Measurements from ENCODE around the gene CBARP. TPM values are rescaled to one million over a fixed set of nuclear protein-coding genes. Genes with fewer than 3 reads are reported as not detected.
A peak's percentile ranks its signal among the peaks of the same experiment; 100 is the strongest.
"Not testable (repeated sequence)": the region's sequence is repeated elsewhere in the genome, so short reads cannot be mapped to it uniquely, and the experiment has no call there.

CBARP gene
- total RNA-seq, 1 donor from 2014 or later = 1.2 TPM

DNA sequence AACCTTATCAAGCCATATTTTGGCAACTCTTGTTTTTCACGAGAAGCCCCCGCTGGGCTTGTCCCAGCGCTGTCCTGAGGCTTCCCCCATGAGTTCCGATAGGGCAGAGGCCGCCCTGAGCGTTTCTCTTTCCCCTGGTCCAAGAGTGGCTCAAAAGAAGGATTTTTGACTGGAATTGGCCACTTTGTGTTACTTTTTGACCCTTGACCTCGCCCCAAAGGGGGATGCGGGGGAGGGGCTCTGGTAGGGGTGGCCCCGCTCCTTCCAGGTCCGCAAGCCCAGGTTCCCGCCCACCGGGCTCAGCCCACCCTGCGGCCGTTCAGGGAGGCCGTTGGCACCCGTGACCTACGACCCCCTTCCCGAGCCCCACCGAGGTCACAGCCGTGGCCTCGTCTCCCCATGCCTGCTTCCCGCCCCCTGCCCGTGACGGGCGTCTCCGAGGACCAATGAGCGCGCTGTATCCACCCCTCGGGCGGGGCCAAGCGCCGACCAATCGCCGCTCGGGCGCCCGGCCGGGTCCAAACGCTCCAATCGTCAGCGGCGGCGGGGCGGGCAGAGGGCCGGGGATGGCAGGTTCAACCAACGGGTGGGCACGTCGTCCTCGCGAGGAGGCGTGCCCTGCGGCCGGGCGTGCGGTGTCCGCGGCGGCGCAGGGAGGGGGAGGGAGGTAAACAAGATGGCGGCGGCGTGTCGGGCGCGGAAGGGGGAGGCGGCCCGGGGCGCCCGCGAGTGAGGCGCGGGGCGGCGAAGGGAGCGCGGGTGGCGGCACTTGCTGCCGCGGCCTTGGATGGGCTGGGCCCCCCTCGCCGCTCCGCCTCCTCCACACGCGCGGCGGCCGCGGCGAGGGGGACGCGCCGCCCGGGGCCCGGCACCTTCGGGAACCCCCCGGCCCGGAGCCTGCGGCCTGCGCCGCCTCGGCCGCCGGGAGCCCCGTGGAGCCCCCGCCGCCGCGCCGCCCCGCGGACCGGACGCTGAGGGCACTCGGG, 32.4 kb downstream of the CBARP start, which contains the start of gene STK11:
STK11 (plus strand) TSS at position 665 of the 986 bp plus-strand sequence. CDS start 1,136 bp downstream, outside the sequence.
- DNase-seq = peak; percentile 100
- intact Hi-C loops (cut with micrococcal nuclease) = no loop called here
- ATAC-seq = peak; percentile 91

DNA sequence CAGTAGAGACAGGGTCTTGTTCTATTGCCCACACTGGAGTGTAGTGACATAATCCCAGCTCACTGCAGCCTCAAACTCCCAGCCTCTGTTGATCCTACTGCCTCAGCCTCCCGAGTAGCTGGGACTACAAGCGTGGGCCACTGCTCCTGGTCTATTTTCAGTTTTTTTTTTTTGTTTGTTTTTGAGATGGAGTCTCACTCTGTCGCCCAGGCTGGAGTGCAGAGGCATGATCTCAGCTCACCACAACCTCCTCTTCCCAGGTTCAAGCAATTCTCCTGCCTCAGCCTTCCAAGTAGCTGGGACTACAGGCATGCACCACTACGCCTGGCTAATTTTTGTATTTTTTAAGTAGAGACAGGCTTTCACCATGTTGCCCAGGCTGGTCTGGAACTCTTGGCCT, 37.2 kb downstream of the CBARP start:
- DNase-seq; intact Hi-C loops (cut with micrococcal nuclease): not testable (repeated sequence)

DNA sequence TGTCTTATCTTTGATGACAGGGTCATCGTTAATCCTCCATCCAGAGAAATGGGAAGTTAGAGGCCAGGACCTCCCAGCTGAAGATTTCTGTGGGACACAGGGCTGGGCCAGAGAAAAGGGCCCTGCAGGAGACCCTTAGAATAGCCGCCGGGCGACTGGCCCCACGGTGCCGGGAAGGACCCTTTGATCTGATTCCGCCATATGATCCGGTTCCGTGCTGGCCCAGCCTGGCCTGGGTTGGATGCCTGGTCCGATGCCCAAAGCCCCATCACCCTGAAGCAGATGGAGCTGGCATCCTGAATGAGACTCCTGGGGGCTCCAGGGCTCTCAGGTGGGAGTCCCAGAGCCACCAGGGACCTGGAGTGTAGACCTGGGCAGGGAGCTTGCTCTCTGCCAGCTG, 38.3 kb downstream of the CBARP start:
- intact Hi-C loops (cut with micrococcal nuclease) = loop anchor here (10.0 kb wide), 1 partner anchor 85 kb away; no protein-coding TSS in a partner anchor
- DNase-seq (no peak), ATAC-seq (no peak)

More for the DNA sequence above, 37.2 kb downstream of the CBARP start:
- not testable (repeated sequence) for ATAC-seq

DNA sequence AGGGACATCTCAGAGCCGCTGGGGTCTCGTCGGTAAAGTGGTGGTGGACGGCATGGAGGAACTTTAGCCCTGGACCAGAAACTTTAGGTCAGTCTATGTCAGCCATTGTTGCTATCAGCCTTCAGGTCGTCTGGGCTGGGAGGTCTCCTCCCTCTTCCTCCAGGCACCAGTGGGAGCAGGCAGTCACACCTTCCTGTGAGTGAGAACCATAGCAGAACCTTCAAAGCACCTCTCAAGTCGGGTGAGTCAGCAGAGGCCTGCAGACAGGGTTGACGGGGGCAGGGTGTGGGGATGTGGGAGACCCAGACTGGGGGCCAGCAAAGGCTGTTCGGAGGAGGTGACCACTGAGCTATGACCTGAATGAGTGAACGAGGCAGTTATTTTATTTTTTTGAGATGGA, 48.4 kb downstream of the CBARP start:
- no peak for DNase-seq
- no peak for ATAC-seq
- intact Hi-C loops (cut with micrococcal nuclease) = no loop called here

DNA sequence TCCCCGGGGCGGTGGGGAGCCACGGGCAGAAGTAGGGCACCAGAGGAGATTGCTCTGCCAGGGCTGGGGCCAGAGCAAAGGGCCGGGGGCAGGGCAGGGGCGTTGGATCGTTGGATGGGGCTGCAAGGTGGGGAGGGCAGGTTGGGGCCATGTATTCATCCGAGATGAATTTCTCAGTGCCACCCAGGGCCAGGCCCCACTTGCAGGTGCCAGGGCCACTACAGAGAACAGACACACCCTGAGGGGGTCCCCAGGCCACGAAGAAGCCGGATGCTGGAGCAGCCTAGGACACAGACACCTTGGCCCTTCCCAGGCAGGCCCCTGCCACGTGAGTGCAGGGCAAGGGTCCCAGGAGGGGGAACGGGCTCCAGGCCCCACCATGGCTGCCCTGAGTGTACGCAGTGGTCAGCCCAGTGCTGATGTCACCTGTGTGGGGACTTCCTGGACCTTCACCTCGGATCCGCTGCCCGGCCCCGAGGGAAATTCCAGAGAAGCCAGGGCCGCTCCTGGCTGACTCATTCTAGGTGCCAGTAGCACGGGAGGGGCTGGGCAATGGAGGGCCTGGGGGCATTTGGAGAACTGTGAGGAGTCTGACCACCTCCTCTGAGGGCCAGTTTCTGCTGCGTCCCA, 54.1 kb downstream of the CBARP start:
- intact Hi-C loops (cut with micrococcal nuclease) = no loop called here
- ATAC-seq = no peak
- no peak for DNase-seq

DNA sequence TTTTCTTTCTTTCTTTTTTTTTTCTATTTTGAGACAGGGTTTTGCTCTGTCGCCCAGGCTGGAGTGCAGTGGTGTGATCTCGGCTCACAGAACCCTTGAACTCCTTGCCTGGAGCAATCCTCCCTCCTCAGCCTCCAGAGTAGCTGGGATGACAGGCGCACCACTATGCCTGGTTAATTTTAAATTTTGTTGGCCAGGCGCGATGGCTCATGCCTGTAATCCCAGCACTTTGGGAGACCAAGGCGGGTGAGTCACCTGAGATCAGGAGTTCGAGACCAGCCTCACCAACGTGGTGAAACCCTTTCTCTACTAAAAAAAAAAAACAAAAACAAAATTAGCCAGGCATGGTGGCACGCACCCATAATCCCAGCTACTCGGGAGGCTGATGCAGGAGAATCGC, 55.1 kb downstream of the CBARP start:
- ATAC-seq = no peak
- DNase-seq = no peak
- intact Hi-C loops (cut with micrococcal nuclease) = no loop called here

DNA sequence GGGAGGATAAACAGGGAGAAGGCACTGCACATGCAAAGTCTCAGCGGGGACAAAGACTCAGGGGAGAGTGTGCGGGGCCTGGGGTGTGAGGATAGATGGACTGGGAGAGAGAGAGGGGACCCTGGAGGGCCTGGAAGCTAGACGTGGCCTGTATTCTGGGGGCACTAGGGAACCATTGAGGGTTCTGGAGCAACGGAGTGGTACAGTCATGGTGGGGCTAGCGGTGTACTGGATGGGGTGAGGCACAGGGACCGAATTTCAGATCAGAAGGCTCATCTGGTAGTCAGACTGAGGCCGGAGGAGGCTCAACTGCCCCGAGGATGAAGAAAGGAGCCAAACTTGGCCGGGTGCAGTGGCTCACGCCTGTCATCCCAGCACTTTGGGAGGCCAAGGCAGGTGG, 55.7 kb downstream of the CBARP start:
- ATAC-seq (no peak), DNase-seq (no peak)
- intact Hi-C loops (cut with micrococcal nuclease) = no loop called here

DNA sequence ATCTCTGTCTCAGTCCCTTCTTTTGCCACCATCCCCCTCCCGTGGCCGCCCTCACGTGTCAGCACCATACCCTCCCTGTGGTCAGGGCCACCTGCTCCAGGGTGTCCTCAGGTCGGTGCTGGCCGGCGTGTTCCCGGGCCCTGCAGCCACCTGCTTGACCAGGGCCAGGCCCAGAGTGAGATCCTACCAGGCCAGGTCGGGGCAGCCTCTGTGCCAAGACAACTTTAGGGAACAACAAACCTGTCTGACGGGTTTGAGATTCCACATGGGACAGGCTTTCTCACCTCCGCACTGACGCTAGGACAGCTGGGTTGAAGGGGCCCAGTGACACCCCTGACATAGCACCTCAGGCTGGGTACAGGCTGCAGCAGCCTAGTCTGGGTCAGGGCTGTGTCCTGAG, 56.2 kb downstream of the CBARP start:
- intact Hi-C loops (cut with micrococcal nuclease) = no loop called here

More for the DNA sequence above, 56.2 kb downstream of the CBARP start:
- ATAC-seq (no peak), DNase-seq (no peak)

Other genes starting within 250 kb of the CBARP start
- gene GRIN3B, start 237.6 kb downstream of the CBARP start, total RNA-seq = not detected
- 122 TPM for gene TMEM259, start 216.9 kb downstream of the CBARP start, total RNA-seq
- not detected for gene RNU6-2, start 216.5 kb downstream of the CBARP start, total RNA-seq
- 94.0 TPM for gene CNN2, start 211.4 kb downstream of the CBARP start, total RNA-seq
- 9.4 TPM for gene ABCA7, start 197.9 kb downstream of the CBARP start, total RNA-seq
- gene ARHGAP45, start 170.8 kb downstream of the CBARP start, total RNA-seq = 6.0 TPM
- 148 TPM for gene POLR2E, start 142.6 kb downstream of the CBARP start, total RNA-seq
- 337 TPM for gene GPX4, start 134.0 kb downstream of the CBARP start, total RNA-seq
- 18.7 TPM for gene SBNO2, start 63.7 kb downstream of the CBARP start, total RNA-seq
- 66.2 TPM for gene STK11, start 32.2 kb downstream of the CBARP start, total RNA-seq
- gene ATP5F1D, start 3.7 kb upstream of the CBARP start, total RNA-seq = 686 TPM
- 59.7 TPM for gene MIDN, start 10.6 kb upstream of the CBARP start, total RNA-seq
- gene CIRBP, start 31.3 kb upstream of the CBARP start, total RNA-seq = 248 TPM
- gene FAM174C, start 37.5 kb upstream of the CBARP start, total RNA-seq = 13.1 TPM
- gene EFNA2, start 47.9 kb upstream of the CBARP start, total RNA-seq = not detected
- 461 TPM for gene NDUFS7, start 145.9 kb upstream of the CBARP start, total RNA-seq
- 92.5 TPM for gene GAMT, start 163.5 kb upstream of the CBARP start, total RNA-seq
- 96.7 TPM for gene DAZAP1, start 169.6 kb upstream of the CBARP start, total RNA-seq
- gene RPS15, start 200.4 kb upstream of the CBARP start, total RNA-seq = 625 TPM
- gene APC2, start 212.1 kb upstream of the CBARP start, total RNA-seq = 0.17 TPM
- 16.2 TPM for gene C19orf25, start 241.2 kb upstream of the CBARP start, total RNA-seq